Urinary bladder (tissue), 4 donors: Measurements from ENCODE around the gene FGF1. TPM values are rescaled to one million over a fixed set of nuclear protein-coding genes. Genes with fewer than 3 reads are reported as not detected.

ENCODE experiments used
- DNase-seq: peaks from one replicate; pipeline ENCODE4 v3.0.0-alpha.2; 2015; ENCODE audit errors: extremely low spot score
- H3K27ac ChIP-seq: one replicate; pipeline ENCODE4 v1.5.1; 2013; ENCODE audit warnings: low read depth, mild to moderate bottlenecking, moderate library complexity
- H3K36me3 ChIP-seq: one replicate; pipeline ENCODE4 v1.6.1; 2013; ENCODE audit warnings: mild to moderate bottlenecking, moderate library complexity; ENCODE audit not compliant: insufficient read depth
- H3K4me1 ChIP-seq: one replicate; pipeline ENCODE4 v1.6.1; 2013; ENCODE audit warnings: mild to moderate bottlenecking, moderate library complexity; ENCODE audit not compliant: insufficient read depth
- H3K4me3 ChIP-seq: one replicate; pipeline ENCODE4 v1.5.1; 2013; ENCODE audit warnings: low read depth, low read length
- whole genome bisulfite sequencing: extraction: QIAGEN DNeasy Blood & Tissue Kit; methylation state at CpG from one replicate; pipeline ENCODE4 v1.1.7; 2013; 5-methylcytosine and 5-hydroxymethylcytosine counted together
- polyA plus RNA-seq: library from polyadenylated mRNA; stranded (reverse); fragments of 200-250 nt; gene quantifications from one replicate; pipeline ENCODE4 v1.2.3, GENCODE V29; 2013
- total RNA-seq: library from RNA; depleted of rRNA; stranded (reverse); fragments of >200 nt; gene quantifications from one replicate; pipeline ENCODE4 v1.2.3, GENCODE V29; 2014
- donor health status: healthy with polysubstance abuse.
- donor health status: healthy.

FGF1 gene
- total and polyA plus RNA-seq, 2 donors, result 0.58 to 5.1 TPM

DNA sequence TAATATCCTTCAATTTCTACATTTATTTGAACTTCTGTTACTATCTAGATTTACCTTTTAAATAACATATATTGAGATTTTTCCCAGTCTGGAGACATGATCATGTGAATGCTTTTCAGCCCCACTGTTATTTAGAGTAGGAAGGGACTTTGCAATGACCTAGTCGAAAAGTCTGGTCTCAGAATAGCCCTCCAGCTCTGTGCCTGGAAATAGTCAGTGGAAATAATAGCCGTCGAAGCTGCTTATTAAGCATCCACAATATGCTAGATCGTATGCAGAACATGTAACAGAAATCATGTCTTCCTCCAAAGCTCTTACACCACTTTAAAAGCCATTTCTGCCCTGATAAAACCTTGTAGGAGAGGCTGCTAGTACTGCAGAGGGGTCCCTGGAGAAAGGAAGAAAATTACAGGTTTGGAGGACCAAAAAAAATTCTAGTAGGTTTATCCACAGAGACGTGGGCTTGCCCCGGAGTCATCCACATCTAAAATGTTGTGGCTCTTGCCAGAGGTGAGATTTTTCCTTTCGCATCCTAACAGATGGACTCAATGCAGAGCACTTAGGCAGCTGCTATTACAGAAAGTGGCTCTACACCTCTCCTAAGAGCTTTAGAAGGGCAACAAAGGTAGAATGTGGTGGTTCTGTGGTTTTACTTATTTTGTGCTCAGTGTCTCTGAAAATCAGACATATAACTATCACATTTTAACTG lies 2.5 kb upstream of the FGF1 start:
- WGBS, result 85% methylated on average over 7 of the region's 7 CpGs
- Histone ChIP-seq H3K27ac (no peak overlapping the region), H3K4me1 (peaks cover 1% of the 10 kb centered on the region), H3K4me3 (no peak overlapping the region), H3K36me3 (no peaks in the 10 kb centered on the region)
- DNase-seq, result no peak

DNA sequence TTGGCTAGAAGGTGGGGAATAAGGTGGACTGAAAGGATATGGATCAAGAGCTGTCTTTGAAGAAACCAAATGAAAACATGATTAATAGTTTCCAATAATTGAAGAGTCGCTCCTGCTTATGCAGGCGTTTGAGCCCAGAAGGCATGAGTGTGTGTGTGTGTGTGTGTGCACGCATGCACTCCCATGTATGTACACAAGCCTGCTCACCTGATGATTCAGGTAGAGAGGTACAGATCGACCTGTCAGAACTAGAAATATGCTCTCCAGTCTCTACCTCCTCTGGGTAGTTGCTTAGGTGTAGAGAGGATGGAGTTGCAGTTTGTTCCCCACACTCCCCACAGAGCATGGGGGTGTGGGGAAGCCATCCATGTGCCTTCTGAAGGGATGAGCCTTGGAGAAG lies 1.1 kb upstream of the FGF1 start:
- Histone ChIP-seq H3K4me1 (peaks cover 1% of the 10 kb centered on the region), H3K27ac (no peak overlapping the region), H3K4me3 (no peak overlapping the region), H3K36me3 (no peaks in the 10 kb centered on the region)
- DNase-seq, result no peak
- 88% methylated on average over 4 of the region's 4 CpGs for WGBS

- Histone ChIP-seq H3K36me3 (no peaks in the 10 kb centered on the region), H3K4me1 (peaks cover 1% of the 10 kb centered on the region), H3K4me3 (no peak overlapping the region), H3K27ac (no peak overlapping the region)
- DNase-seq, result no peak
- WGBS, result 30% methylated on average over 11 of the region's 11 CpGs
These were observed 382 bp upstream of the FGF1 start for GRCh38 chr5:142686210-142686734.

DNA sequence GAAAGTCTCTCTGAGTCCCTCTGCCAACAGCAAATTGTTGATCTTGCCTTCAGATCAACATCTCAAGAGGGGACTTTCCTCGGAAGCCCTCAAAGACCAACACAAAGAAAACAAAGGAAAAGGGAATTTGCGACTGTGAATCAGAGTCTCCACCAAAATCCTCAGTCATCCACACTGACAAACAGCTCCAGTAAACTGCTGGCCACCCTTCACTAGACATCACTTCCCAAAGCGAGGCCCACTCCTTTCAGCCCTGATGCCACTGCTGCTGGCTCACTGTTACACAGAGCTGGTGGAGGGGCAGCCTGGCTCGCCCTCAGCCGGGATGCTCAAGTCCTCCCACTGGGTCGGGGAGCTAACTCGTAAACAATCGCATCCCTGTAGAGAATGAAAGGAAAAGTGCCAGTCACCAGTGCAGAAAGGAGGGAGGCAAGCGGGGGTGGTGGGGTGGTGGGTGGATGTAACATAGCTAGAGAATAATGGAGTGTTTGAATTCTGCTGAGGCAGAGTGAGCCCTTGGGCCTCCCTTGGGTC lies 1.3 kb downstream of the FGF1 start:
- DNase-seq, result no peak
- Histone ChIP-seq H3K27ac (no peak overlapping the region), H3K4me1 (peaks cover 1% of the 10 kb centered on the region), H3K4me3 (no peak overlapping the region), H3K36me3 (no peaks in the 10 kb centered on the region)
- 44% methylated on average over 9 of the region's 9 CpGs for WGBS

DNA sequence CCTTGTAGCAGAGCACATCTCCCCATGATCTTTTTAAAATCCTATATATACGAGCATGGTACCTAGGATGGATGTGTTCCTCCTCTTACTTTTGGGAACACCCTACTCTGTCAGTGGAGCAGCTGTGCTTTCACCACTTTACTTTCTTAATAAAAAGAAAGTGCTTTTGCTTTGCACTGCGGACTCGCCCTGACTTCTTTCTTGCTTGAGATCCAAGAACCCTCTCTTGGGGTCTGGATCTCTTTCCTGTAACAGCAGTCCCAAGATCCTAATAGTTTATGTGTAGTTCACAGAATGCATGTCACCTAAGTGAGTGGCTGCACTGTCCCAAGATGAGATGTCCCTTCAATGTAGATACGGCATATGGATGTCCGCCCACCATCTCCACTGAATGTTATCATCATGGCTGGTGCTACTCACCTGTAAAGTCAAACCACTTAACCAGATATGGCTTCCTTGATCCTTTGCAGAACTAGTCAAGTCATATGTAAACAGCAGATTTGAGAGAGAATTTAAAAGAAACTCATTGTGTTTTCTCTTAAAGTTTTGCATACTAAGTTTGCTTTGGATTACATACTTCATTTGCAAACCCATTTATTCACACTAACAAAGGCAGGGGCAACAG lies 1.9 kb downstream of the FGF1 start:
- peaks cover 1% of the 10 kb centered on the region for H3K4me1 ChIP-seq
- H3K27ac ChIP-seq, result no peak overlapping the region
- no peaks in the 10 kb centered on the region for H3K36me3 ChIP-seq
- H3K4me3 ChIP-seq, result no peak overlapping the region
- 91% methylated on average over 5 of the region's 5 CpGs for WGBS
- no peak for DNase-seq

- Histone ChIP-seq H3K4me1 (peaks cover 1% of the 10 kb centered on the region), H3K27ac (no peak overlapping the region), H3K36me3 (no peaks in the 10 kb centered on the region), H3K4me3 (no peak overlapping the region)
- DNase-seq, result no peak
- 90% methylated on average over 3 of the region's 3 CpGs for WGBS
These were observed 2.8 kb downstream of the FGF1 start for GRCh38 chr5:142683116-142683515.

GRCh38 chr5:142680605-142681259 lies 5.2 kb downstream of the FGF1 start:
- Histone ChIP-seq H3K4me1 (no peaks in the 10 kb centered on the region), H3K36me3 (no peaks in the 10 kb centered on the region), H3K4me3 (no peak overlapping the region), H3K27ac (no peak overlapping the region)
- 81% methylated on average over 5 of the region's 5 CpGs for WGBS
- no peak for DNase-seq

DNA sequence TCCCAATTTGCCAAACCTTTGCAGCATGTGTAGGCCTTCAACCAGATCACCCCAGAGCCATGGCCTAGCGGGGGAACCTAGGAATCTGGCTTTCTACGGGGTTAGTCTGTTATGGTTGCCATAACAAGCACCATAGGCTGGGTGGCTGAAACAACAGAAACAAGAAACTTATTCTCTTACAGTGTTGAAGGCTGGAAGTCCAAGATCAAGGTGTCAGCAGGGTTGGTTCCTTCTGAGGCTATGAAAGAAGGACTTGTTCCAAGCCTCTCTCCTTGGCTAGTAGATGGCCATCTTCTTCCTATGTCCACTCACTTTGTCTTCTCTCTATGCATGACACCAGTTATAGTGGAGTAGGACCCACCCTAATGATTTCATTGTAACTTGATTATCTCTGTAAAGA lies 6.1 kb downstream of the FGF1 start:
- Histone ChIP-seq H3K36me3 (no peaks in the 10 kb centered on the region), H3K4me3 (no peak overlapping the region), H3K4me1 (no peaks in the 10 kb centered on the region), H3K27ac (no peak overlapping the region)
- no peak for DNase-seq
- 98% methylated on average over 2 of the region's 2 CpGs for WGBS

DNA sequence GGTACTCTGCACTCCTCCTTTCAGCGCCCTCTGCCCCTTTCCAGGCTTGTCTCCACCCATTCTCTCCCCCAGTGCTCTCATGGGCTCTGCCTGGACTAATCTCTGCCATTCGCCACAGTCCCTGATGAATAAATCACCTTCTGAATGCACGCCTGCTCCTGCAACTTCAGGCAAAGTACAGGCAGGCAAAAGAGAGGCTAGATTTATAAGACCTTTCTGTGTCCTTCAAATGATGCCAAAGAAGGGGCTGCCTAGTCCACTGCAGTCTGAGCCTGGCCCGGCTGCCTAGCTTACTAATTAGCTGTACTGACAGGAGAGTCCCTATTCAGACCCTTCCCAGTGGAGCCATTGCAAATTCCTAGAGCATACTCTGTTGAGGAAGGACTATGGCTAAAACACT lies 7.4 kb downstream of the FGF1 start:
- WGBS, result 96% methylated on average over 4 of the region's 4 CpGs

GRCh38 chr5:142677198-142677597 lies 8.7 kb downstream of the FGF1 start:
- H3K4me3 ChIP-seq, result no peak overlapping the region
- no peaks in the 10 kb centered on the region for H3K4me1 ChIP-seq
- H3K36me3 ChIP-seq, result no peaks in the 10 kb centered on the region
- 91% methylated on average over 2 of the region's 2 CpGs for WGBS
- DNase-seq, result no peak
- H3K27ac ChIP-seq, result no peak overlapping the region

More for the DNA sequence above, 7.4 kb downstream of the FGF1 start:
- DNase-seq, result no peak
- H3K36me3 ChIP-seq, result no peaks in the 10 kb centered on the region
- H3K27ac ChIP-seq, result no peak overlapping the region
- H3K4me1 ChIP-seq, result no peaks in the 10 kb centered on the region
- no peak overlapping the region for H3K4me3 ChIP-seq

- 84% methylated on average over 4 of the region's 4 CpGs for WGBS
- no peak for DNase-seq
- H3K27ac ChIP-seq, result no peak overlapping the region
- no peak overlapping the region for H3K4me3 ChIP-seq
- H3K36me3 ChIP-seq, result no peaks in the 10 kb centered on the region
- no peaks in the 10 kb centered on the region for H3K4me1 ChIP-seq
These were observed 9.6 kb downstream of the FGF1 start for GRCh38 chr5:142676318-142676717.

DNA sequence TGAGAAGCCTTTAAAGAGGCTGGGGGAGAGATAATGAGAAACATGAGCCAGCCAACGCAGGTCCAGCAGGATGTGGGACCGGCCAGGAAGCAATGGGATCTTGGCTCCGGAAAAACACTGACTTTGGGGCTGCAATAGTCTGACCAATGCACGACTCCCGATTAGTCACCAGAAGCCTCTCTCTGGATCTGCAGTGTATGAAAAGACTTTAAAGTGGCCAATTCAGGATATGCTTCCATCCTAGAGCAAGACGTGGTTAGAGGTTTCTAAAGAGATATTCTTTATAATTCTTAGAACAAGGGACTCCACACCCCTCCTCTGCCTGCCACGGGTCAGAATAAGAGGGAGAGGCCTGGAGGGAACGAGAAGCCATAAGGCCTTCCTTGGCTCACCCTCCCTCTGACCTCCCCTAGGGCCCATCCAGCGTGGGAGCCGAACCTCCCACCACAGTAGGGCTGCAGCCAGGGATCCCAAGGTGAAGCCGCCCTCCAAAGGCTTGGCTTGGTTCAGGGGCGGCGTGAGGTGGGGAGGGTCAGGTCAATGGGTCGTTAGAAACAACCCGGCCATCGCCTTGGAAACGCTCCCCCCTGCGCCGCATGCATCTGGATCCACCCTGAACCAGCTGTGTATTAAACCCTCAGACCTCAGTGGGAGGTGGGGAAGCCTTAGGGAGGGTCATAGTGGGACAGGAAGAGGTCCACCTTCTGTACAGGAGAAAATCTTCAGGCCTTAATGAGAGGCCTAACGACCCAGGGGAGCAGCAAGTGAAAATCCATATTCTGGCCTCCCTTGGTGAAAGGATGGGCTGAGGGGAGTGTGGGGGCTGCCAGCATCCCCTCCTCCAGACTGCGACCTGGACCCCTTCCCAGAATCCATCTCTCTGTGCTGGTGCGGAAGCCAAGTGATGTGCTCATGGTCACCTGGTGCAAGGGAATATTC lies 11.1 kb downstream of the FGF1 start:
- Histone ChIP-seq H3K4me3 (no peak overlapping the region), H3K4me1 (no peaks in the 10 kb centered on the region), H3K27ac (no peak overlapping the region), H3K36me3 (no peaks in the 10 kb centered on the region)
- DNase-seq, result no peak
- 66% methylated on average over 22 of the region's 22 CpGs for WGBS

DNA sequence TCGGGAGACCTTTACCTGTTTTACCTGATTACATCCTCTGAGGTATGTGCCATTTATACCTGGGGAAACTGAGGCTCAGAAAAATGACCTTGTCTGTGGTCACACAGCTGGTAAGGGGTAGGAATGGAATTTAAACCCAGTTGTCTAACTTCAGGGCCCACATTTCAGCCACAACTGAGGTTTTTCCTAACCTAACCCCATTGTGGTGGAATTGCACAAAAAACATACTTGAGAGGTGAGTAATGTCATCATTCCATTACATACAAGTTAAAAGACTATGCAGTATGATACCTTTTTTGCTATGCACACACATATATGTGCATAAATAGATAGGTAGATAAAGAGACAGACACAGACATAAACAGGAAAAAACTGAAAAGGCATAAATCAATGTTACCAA lies 14.1 kb downstream of the FGF1 start:
- no peak for DNase-seq
- Histone ChIP-seq H3K4me1 (no peaks in the 10 kb centered on the region), H3K36me3 (no peaks in the 10 kb centered on the region), H3K27ac (no peak overlapping the region), H3K4me3 (no peak overlapping the region)
- WGBS, result 65% methylated on average over 1 of the region's 1 CpG
